Muscle layer of duodenum (tissue), 2 donors: ENCODE data around the gene FNTB.

Experiments
- H3K27ac ChIP-seq: one replicate; pipeline ENCODE4 v1.7.0; 2013; ENCODE audit warnings: mild to moderate bottlenecking, low read length
- H3K27me3 ChIP-seq: one replicate; pipeline ENCODE4 v1.7.0; 2013; ENCODE audit warnings: low read depth, mild to moderate bottlenecking, control low read depth, low read length
- H3K36me3 ChIP-seq, 2 donors: one replicate each; pipeline ENCODE4 v1.7.0; 2013; ENCODE audit warnings: low read length in 2 of 2, control low read depth in 1 of 2, mild to moderate bottlenecking in 1 of 2; ENCODE audit not compliant: insufficient read depth in 2 of 2, control insufficient read depth in 1 of 2
- H3K4me1 ChIP-seq, 2 donors: one replicate each; pipeline ENCODE4 v1.7.0; 2013; ENCODE audit warnings: low read length in 2 of 2, mild to moderate bottlenecking in 2 of 2, control low read depth in 1 of 2, moderate library complexity in 1 of 2; ENCODE audit not compliant: insufficient read depth in 2 of 2, control insufficient read depth in 1 of 2
- H3K4me3 ChIP-seq, 2 donors: one replicate each; pipeline ENCODE4 v1.7.0; 2013; ENCODE audit warnings: low read length in 2 of 2, low read depth in 1 of 2, mild to moderate bottlenecking in 1 of 2
- H3K9me3 ChIP-seq, 2 donors: one replicate each; pipeline ENCODE4 v1.7.0; 2013; ENCODE audit warnings: low read length in 2 of 2, control low read depth in 1 of 2, mild to moderate bottlenecking in 1 of 2; ENCODE audit not compliant: control insufficient read depth in 1 of 2
- donor health status: healthy.

FNTB gene

GRCh38 chr14:64970041-64970440, 16.7 kb upstream of the FNTB start:
- Histone ChIP-seq H3K36me3 (no peaks in the 10 kb centered on the region), H3K27me3 (no peaks in the 10 kb centered on the region), H3K4me3 (no peak overlapping the region), H3K9me3 (no peaks in the 10 kb centered on the region), H3K4me1 (peaks cover 0 to 8% of the 10 kb centered on the region in 2 donors), H3K27ac (no peak overlapping the region)

- Histone ChIP-seq H3K4me1 (peaks cover 0 to 8% of the 10 kb centered on the region in 2 donors), H3K36me3 (no peaks in the 10 kb centered on the region), H3K27me3 (no peaks in the 10 kb centered on the region), H3K9me3 (no peaks in the 10 kb centered on the region), H3K4me3 (peak overlapping the region; percentile 56 to 70), H3K27ac (no peak overlapping the region)
These were observed 15.8 kb upstream of the FNTB start for GRCh38 chr14:64970776-64971477.

- Histone ChIP-seq H3K36me3 (no peaks in the 10 kb centered on the region), H3K4me3 (peak overlapping the region; percentile 56 to 70), H3K9me3 (no peaks in the 10 kb centered on the region), H3K4me1 (peaks cover 0 to 8% of the 10 kb centered on the region in 2 donors), H3K27ac (no peak overlapping the region), H3K27me3 (no peaks in the 10 kb centered on the region)
These were observed 15.2 kb upstream of the FNTB start for GRCh38 chr14:64971491-64971942.

- no peaks in the 10 kb centered on the region for H3K9me3 ChIP-seq
- peak within 1 kb of the TSS; percentile 56 to 70 for H3K4me3 ChIP-seq
- H3K27ac ChIP-seq: no peak within 1 kb of the TSS
- H3K27me3 ChIP-seq: no peaks in the 10 kb centered on the region
- H3K4me1 ChIP-seq: peaks cover 0 to 8% of the 10 kb centered on the region in 2 donors
- H3K36me3 ChIP-seq: no peaks in the 10 kb centered on the region
These were observed 14.5 kb upstream of the FNTB start, which contains the start of gene RAB15 for GRCh38 chr14:64971943-64972791. Gene RAB15, minus strand, starts transcription at chr14:64972336. Its CDS starts 260 bp downstream, at chr14:64972076.

GRCh38 chr14:64973026-64973442, 13.7 kb upstream of the FNTB start:
- no peaks in the 10 kb centered on the region for H3K27me3 ChIP-seq
- H3K4me1 ChIP-seq: peaks cover 0 to 8% of the 10 kb centered on the region in 2 donors
- peak overlapping the region in 1 of 2 donors; percentile 47 for H3K4me3 ChIP-seq
- H3K9me3 ChIP-seq: no peaks in the 10 kb centered on the region
- H3K27ac ChIP-seq: no peak overlapping the region
- no peaks in the 10 kb centered on the region for H3K36me3 ChIP-seq

- Histone ChIP-seq H3K9me3 (no peaks in the 10 kb centered on the region), H3K4me1 (peaks cover 0 to 8% of the 10 kb centered on the region in 2 donors), H3K4me3 (no peak overlapping the region), H3K36me3 (no peaks in the 10 kb centered on the region), H3K27ac (no peak overlapping the region), H3K27me3 (no peaks in the 10 kb centered on the region)
These were observed 12.9 kb upstream of the FNTB start for GRCh38 chr14:64973826-64974225.

- no peak overlapping the region for H3K4me3 ChIP-seq
- no peaks in the 10 kb centered on the region for H3K36me3 ChIP-seq
- peaks cover 0 to 8% of the 10 kb centered on the region in 2 donors for H3K4me1 ChIP-seq
- H3K27ac ChIP-seq: no peak overlapping the region
- H3K27me3 ChIP-seq: no peaks in the 10 kb centered on the region
- H3K9me3 ChIP-seq: no peaks in the 10 kb centered on the region
These were observed 12.1 kb upstream of the FNTB start for GRCh38 chr14:64974563-64974962.

GRCh38 chr14:64979336-64980074, 7.2 kb upstream of the FNTB start:
- H3K36me3 ChIP-seq: no peaks in the 10 kb centered on the region
- no peaks in the 10 kb centered on the region for H3K9me3 ChIP-seq
- no peak overlapping the region for H3K4me3 ChIP-seq
- H3K27me3 ChIP-seq: no peaks in the 10 kb centered on the region
- H3K4me1 ChIP-seq: peaks cover 0 to 5% of the 10 kb centered on the region in 2 donors
- no peak overlapping the region for H3K27ac ChIP-seq

GRCh38 chr14:64983439-64984310, 3.0 kb upstream of the FNTB start:
- H3K4me1 ChIP-seq: peaks cover 6 to 16% of the 10 kb centered on the region in 2 donors
- H3K36me3 ChIP-seq: no peaks in the 10 kb centered on the region
- H3K27ac ChIP-seq: no peak overlapping the region
- H3K4me3 ChIP-seq: peak overlapping the region; percentile 8 to 42
- no peaks in the 10 kb centered on the region for H3K27me3 ChIP-seq
- no peaks in the 10 kb centered on the region for H3K9me3 ChIP-seq

GRCh38 chr14:64987438-64987767, 708 bp downstream of the FNTB start:
- Histone ChIP-seq H3K9me3 (no peaks in the 10 kb centered on the region), H3K4me1 (peaks cover 6 to 16% of the 10 kb centered on the region in 2 donors), H3K4me3 (peak overlapping the region; percentile 85 to 95), H3K27ac (peak overlapping the region; percentile 94), H3K27me3 (no peaks in the 10 kb centered on the region), H3K36me3 (no peaks in the 10 kb centered on the region)
